ENCODE results near the gene ECT2L. TPM values are rescaled to one million over a fixed set of nuclear protein-coding genes. Genes with fewer than 3 reads are reported as not detected.

ECT2L gene
- total RNA-seq, 5 donors from 2014 or later (not counting 1 experiment from before 2014, with no cell fraction given): 0.06 TPM; not detected in 3

- Mint-ChIP-seq H3K4me3 (no peak overlapping the region), H3K36me3 (no peaks in the 10 kb centered on the region), H3K9me3 (no peaks in the 10 kb centered on the region), H3K4me1 (no peaks in the 10 kb centered on the region), H3K27ac (no peak overlapping the region), H3K27me3 (peaks cover 4 to 9% of the 10 kb centered on the region in 2 donors)
- Histone ChIP-seq H3K27me3 (replicated peaks in 1 of 2; ENCODE audit: control insufficient read depth in 2 of 2, extremely low read depth in 1 of 2, insufficient read depth in 2 of 2, low read length in 1 of 2) (no peaks in the 10 kb centered on the region), H3K27ac (ENCODE audit: low read length) (no peak overlapping the region), H3K4me3 (ENCODE audit: control insufficient read depth in 1 of 2, extremely low read depth in 1 of 2, low read length in 1 of 2) (no peak overlapping the region), H3K36me3 (ENCODE audit: control insufficient read depth in 2 of 2, extremely low read depth in 1 of 2, insufficient read depth in 1 of 2, low read length in 1 of 2) (no peaks in the 10 kb centered on the region), H3K9me3 (no peaks in the 10 kb centered on the region), H3K4me1 (ENCODE audit: control insufficient read depth in 1 of 2, extremely low read depth in 1 of 2, insufficient read depth in 2 of 2, low read length in 2 of 2) (no peaks in the 10 kb centered on the region)
- POLR2A ChIA-PET: no interaction called here
- CTCF ChIA-PET: no interaction called here
- ATAC-seq (replicated peaks in 1 of 4) (no peak), DNase-seq (no peak)
- 100% methylated on average over 1 of the region's 2 CpGs for WGBS (ENCODE audit: insufficient coverage)
Measured at GRCh38 chr6:138803331-138803730, 7.4 kb downstream of the ECT2L start.

DNA sequence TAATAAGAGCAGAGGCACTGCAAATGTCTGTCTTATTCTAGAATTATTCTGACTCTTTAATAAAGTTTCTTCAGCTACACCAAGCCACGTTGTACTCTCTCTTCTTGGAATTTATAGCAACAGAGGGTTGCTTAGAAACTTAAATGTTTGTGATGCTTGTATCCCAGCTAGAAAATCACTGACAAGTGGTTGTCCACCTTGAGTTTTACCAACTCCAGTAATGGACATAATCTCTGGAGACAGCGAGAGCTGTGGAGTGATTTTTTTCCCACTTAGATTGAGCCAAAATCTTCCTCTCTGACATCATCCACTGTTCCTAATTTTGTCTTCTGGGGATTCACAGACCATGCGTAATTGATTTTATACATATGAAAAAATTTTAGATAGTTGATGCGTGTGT is 8.0 kb downstream of the ECT2L start:
- no peaks in the 10 kb centered on the region for H3K4me1 Mint-ChIP-seq
- no peak for DNase-seq
- WGBS (ENCODE audit: insufficient coverage): no CpG with 5 or more reads among the region's 4 CpGs
- no peaks in the 10 kb centered on the region for H3K9me3 Mint-ChIP-seq
- ATAC-seq (replicated peaks in 1 of 4): no peak
- H3K36me3 Mint-ChIP-seq: no peaks in the 10 kb centered on the region
- no peak overlapping the region for H3K27ac ChIP-seq (ENCODE audit: low read length)
- H3K4me1 ChIP-seq (ENCODE audit: control insufficient read depth in 1 of 2, extremely low read depth in 1 of 2, insufficient read depth in 2 of 2, low read length in 2 of 2): no peaks in the 10 kb centered on the region
- ChIA-PET CTCF (no interaction called here), POLR2A (interaction anchor here in 1 of 2 donors (0.6 kb wide), 1 partner anchor 211 kb away, joined by 6 read pairs; no protein-coding TSS in a partner anchor)
- no peaks in the 10 kb centered on the region for H3K27me3 ChIP-seq (replicated peaks in 1 of 2; ENCODE audit: control insufficient read depth in 2 of 2, extremely low read depth in 1 of 2, insufficient read depth in 2 of 2, low read length in 1 of 2)
- H3K36me3 ChIP-seq (ENCODE audit: control insufficient read depth in 2 of 2, extremely low read depth in 1 of 2, insufficient read depth in 1 of 2, low read length in 1 of 2): no peaks in the 10 kb centered on the region
- peaks cover 4 to 9% of the 10 kb centered on the region in 2 donors for H3K27me3 Mint-ChIP-seq
- no peak overlapping the region for H3K4me3 ChIP-seq (ENCODE audit: control insufficient read depth in 1 of 2, extremely low read depth in 1 of 2, low read length in 1 of 2)
- H3K4me3 Mint-ChIP-seq: no peak overlapping the region
- H3K9me3 ChIP-seq: no peaks in the 10 kb centered on the region
- no peak overlapping the region for H3K27ac Mint-ChIP-seq

DNA sequence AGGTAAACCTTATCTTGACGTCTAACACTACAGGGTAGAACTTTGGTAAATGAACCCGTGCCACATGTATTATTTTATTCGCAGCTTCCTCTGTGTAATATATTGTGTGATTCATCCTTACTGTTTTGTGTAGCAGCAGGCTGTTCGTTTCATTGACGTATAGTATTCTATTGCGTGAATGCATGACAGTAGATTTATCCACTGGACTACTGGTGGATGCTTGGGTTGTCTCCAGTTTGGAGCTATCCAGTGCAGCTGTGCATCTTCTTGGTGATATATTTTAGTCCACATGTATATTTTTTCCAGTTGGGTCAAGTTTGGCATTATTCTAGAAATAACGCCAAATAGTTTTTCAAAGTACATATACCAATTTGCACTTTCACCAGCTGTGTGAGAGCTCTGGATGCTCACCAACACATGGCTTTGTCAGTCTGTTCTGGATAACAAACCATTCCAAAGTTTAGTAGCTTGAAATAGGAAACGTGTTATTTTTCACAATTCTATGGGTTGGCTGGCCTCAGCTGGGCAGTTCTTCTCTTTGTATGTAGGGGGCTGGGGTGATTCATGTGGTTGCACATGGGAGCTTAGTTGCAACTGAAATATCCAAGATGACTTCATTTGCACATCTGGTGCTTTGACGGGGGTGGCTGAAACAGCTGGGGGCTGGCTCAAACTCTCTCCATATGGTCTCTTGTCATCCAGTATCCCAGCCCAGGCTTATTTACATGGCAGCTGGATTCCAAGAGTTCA is 9.3 kb downstream of the ECT2L start:
- H3K4me3 ChIP-seq (ENCODE audit: control insufficient read depth in 1 of 2, extremely low read depth in 1 of 2, low read length in 1 of 2): no peak overlapping the region
- POLR2A ChIA-PET: no interaction called here
- ATAC-seq (replicated peaks in 1 of 4) (no peak), DNase-seq (no peak)
- Mint-ChIP-seq H3K27ac (no peak overlapping the region), H3K9me3 (no peaks in the 10 kb centered on the region), H3K4me3 (no peak overlapping the region), H3K27me3 (peaks cover 3 to 4% of the 10 kb centered on the region in 2 donors), H3K4me1 (no peaks in the 10 kb centered on the region), H3K36me3 (no peaks in the 10 kb centered on the region)
- no peaks in the 10 kb centered on the region for H3K27me3 ChIP-seq (replicated peaks in 1 of 2; ENCODE audit: control insufficient read depth in 2 of 2, extremely low read depth in 1 of 2, insufficient read depth in 2 of 2, low read length in 1 of 2)
- no peak overlapping the region for H3K27ac ChIP-seq (ENCODE audit: low read length)
- no peaks in the 10 kb centered on the region for H3K9me3 ChIP-seq
- H3K36me3 ChIP-seq (ENCODE audit: control insufficient read depth in 2 of 2, extremely low read depth in 1 of 2, insufficient read depth in 1 of 2, low read length in 1 of 2): no peaks in the 10 kb centered on the region
- CTCF ChIA-PET: interaction anchor here in 1 of 2 donors (0.5 to 0.7 kb wide), 2 partner anchors 164 to 210 kb away, joined by 3 to 5 read pairs; no protein-coding TSS in a partner anchor
- no CpG with 5 or more reads among the region's 9 CpGs for WGBS (ENCODE audit: insufficient coverage)
- no peaks in the 10 kb centered on the region for H3K4me1 ChIP-seq (ENCODE audit: control insufficient read depth in 1 of 2, extremely low read depth in 1 of 2, insufficient read depth in 2 of 2, low read length in 2 of 2)

DNA sequence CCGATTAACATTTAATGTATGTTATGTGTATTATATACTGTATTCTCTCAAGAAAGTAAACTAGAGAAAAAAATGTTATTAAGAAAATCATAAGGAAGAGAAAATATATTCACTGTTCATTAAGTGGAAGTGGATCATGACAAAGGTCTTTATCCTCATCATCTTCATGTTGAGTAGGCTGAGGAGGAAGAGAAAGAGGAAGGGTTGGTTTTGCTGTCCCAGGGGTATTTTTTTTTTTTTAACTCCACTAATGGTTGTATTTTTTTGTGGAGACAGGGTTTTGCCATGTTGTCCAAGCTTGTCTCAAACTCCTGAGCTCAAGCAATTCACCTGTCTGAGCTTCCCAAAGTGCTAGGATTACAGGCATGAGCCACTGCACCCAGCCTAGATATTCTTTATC is 11.0 kb downstream of the ECT2L start:
- no peak for DNase-seq
- no peaks in the 10 kb centered on the region for H3K4me1 ChIP-seq (ENCODE audit: control insufficient read depth in 1 of 2, extremely low read depth in 1 of 2, insufficient read depth in 2 of 2, low read length in 2 of 2)
- H3K9me3 ChIP-seq: no peaks in the 10 kb centered on the region
- Mint-ChIP-seq H3K27me3 (peaks cover 3 to 4% of the 10 kb centered on the region in 2 donors), H3K4me1 (no peaks in the 10 kb centered on the region), H3K36me3 (no peaks in the 10 kb centered on the region), H3K4me3 (no peak overlapping the region), H3K27ac (no peak overlapping the region), H3K9me3 (no peaks in the 10 kb centered on the region)
- no peak overlapping the region for H3K27ac ChIP-seq (ENCODE audit: low read length)
- CTCF ChIA-PET: no interaction called here
- no peaks in the 10 kb centered on the region for H3K27me3 ChIP-seq (replicated peaks in 1 of 2; ENCODE audit: control insufficient read depth in 2 of 2, extremely low read depth in 1 of 2, insufficient read depth in 2 of 2, low read length in 1 of 2)
- ATAC-seq (replicated peaks in 1 of 4): no peak
- no peak overlapping the region for H3K4me3 ChIP-seq (ENCODE audit: control insufficient read depth in 1 of 2, extremely low read depth in 1 of 2, low read length in 1 of 2)
- no peaks in the 10 kb centered on the region for H3K36me3 ChIP-seq (ENCODE audit: control insufficient read depth in 2 of 2, extremely low read depth in 1 of 2, insufficient read depth in 1 of 2, low read length in 1 of 2)
- POLR2A ChIA-PET: interaction anchor here in 1 of 2 donors (0.6 kb wide), 1 partner anchor 635 kb away, joined by 4 read pairs; no protein-coding TSS in a partner anchor
- no CpG with 5 or more reads among the region's 1 CpG for WGBS (ENCODE audit: insufficient coverage)

- H3K27ac ChIP-seq (ENCODE audit: low read length): no peak overlapping the region
- ChIA-PET CTCF (no interaction called here), POLR2A (interaction anchor here in 1 of 2 donors (0.5 kb wide), 1 partner anchor 566 kb away, joined by 4 read pairs; no protein-coding TSS in a partner anchor)
- no peaks in the 10 kb centered on the region for H3K27me3 ChIP-seq (replicated peaks in 1 of 2; ENCODE audit: control insufficient read depth in 2 of 2, extremely low read depth in 1 of 2, insufficient read depth in 2 of 2, low read length in 1 of 2)
- Mint-ChIP-seq H3K9me3 (no peaks in the 10 kb centered on the region), H3K27ac (no peak overlapping the region), H3K27me3 (peaks cover 3 to 4% of the 10 kb centered on the region in 2 donors), H3K36me3 (no peaks in the 10 kb centered on the region), H3K4me1 (no peaks in the 10 kb centered on the region), H3K4me3 (no peak overlapping the region)
- H3K36me3 ChIP-seq (ENCODE audit: control insufficient read depth in 2 of 2, extremely low read depth in 1 of 2, insufficient read depth in 1 of 2, low read length in 1 of 2): no peaks in the 10 kb centered on the region
- WGBS (ENCODE audit: insufficient coverage): no CpG with 5 or more reads among the region's 3 CpGs
- H3K9me3 ChIP-seq: no peaks in the 10 kb centered on the region
- DNase-seq: no peak
- no peaks in the 10 kb centered on the region for H3K4me1 ChIP-seq (ENCODE audit: control insufficient read depth in 1 of 2, extremely low read depth in 1 of 2, insufficient read depth in 2 of 2, low read length in 2 of 2)
- no peak for ATAC-seq (replicated peaks in 1 of 4)
- no peak overlapping the region for H3K4me3 ChIP-seq (ENCODE audit: control insufficient read depth in 1 of 2, extremely low read depth in 1 of 2, low read length in 1 of 2)
Measured at GRCh38 chr6:138809677-138810076, 13.8 kb downstream of the ECT2L start.

DNA sequence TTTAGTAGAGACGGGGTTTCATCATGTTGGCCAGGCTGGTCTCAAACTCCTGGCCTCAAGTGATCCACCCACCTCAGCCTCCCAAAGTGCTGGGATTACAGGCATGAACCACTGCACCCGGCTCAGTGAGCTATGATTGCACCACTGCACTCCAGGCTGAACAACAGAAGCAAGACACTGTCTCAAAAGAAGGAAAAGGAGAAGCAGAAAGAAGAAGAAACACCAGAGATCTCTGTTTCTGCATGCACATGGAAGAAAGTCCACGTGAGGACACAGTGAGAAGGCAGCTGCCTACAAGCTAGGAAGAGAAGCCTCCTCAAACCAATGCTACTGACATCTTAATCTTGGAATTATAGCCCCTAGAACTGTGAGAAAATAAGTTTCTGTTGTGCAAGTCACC is 16.0 kb downstream of the ECT2L start:
- Mint-ChIP-seq H3K9me3 (no peaks in the 10 kb centered on the region), H3K4me3 (no peak overlapping the region), H3K27ac (no peak overlapping the region), H3K27me3 (no peaks in the 10 kb centered on the region), H3K36me3 (no peaks in the 10 kb centered on the region), H3K4me1 (peaks cover 5 to 6% (median 6%) of the 10 kb centered on the region in 3 donors)
- CTCF ChIA-PET: interaction anchor here (1.0 to 1.7 kb wide), 2 partner anchors 553 to 681 kb away, joined by 3 to 4 read pairs; no protein-coding TSS in a partner anchor
- POLR2A ChIA-PET: interaction anchor here in 1 of 2 donors (0.6 kb wide), 1 partner anchor 338 kb away, joined by 3 read pairs; no protein-coding TSS in a partner anchor
- WGBS (ENCODE audit: insufficient coverage): no CpG with 5 or more reads among the region's 3 CpGs
- Histone ChIP-seq H3K9me3 (no peaks in the 10 kb centered on the region), H3K27ac (ENCODE audit: low read length) (no peak overlapping the region), H3K4me3 (ENCODE audit: control insufficient read depth in 1 of 2, extremely low read depth in 1 of 2, low read length in 1 of 2) (no peak overlapping the region), H3K27me3 (replicated peaks in 1 of 2; ENCODE audit: control insufficient read depth in 2 of 2, extremely low read depth in 1 of 2, insufficient read depth in 2 of 2, low read length in 1 of 2) (no peaks in the 10 kb centered on the region), H3K36me3 (ENCODE audit: control insufficient read depth in 2 of 2, extremely low read depth in 1 of 2, insufficient read depth in 1 of 2, low read length in 1 of 2) (no peaks in the 10 kb centered on the region), H3K4me1 (ENCODE audit: control insufficient read depth in 1 of 2, extremely low read depth in 1 of 2, insufficient read depth in 2 of 2, low read length in 2 of 2) (no peaks in the 10 kb centered on the region)
- no peak for DNase-seq
- ATAC-seq (replicated peaks in 1 of 4): no peak
